Measurements from ENCODE around the gene ARID5A.

DNA sequence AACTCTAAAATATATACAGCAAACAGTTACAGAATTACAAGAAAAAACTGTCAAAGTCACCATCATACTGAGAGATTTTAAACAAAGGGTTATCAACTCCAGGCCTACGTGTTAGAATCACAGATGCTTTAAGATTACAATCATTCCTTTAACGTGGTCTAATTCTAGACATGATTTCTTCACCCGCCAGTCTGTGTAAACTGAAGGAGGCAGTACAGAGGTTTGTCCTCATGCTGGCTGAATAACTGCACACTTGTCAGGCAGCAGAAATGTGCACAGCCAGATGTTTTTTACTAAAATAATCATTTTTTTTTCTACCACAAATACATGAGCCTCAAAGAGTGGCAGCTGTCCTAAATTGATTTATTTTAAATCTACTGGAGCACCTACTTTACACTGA lies 15.9 kb upstream of the ARID5A start:
- TF ChIP-seq, protein P1, sequence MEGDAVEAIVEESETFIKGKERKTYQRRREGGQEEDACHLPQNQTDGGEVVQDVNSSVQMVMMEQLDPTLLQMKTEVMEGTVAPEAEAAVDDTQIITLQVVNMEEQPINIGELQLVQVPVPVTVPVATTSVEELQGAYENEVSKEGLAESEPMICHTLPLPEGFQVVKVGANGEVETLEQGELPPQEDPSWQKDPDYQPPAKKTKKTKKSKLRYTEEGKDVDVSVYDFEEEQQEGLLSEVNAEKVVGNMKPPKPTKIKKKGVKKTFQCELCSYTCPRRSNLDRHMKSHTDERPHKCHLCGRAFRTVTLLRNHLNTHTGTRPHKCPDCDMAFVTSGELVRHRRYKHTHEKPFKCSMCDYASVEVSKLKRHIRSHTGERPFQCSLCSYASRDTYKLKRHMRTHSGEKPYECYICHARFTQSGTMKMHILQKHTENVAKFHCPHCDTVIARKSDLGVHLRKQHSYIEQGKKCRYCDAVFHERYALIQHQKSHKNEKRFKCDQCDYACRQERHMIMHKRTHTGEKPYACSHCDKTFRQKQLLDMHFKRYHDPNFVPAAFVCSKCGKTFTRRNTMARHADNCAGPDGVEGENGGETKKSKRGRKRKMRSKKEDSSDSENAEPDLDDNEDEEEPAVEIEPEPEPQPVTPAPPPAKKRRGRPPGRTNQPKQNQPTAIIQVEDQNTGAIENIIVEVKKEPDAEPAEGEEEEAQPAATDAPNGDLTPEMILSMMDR (IDR thresholded peaks at IDR 0.05 in 2 of 3, conservative IDR thresholded peaks at IDR 0.05 in 1 of 3; ENCODE audit: insufficient read depth in 2 of 3, low read depth in 1 of 3, low read length in 3 of 3) = no peak
- no peak for TF ChIP-seq EP300 (IDR thresholded peaks at IDR 0.05; ENCODE audit: low read length)
- TF ChIP-seq ZBTB7A (IDR thresholded peaks at IDR 0.05; ENCODE audit: borderline replicate concordance, control insufficient read depth, low read depth, low read length) = no peak
- no peak for TF ChIP-seq POLR2A (conservative IDR thresholded peaks at IDR 0.05)
- TF ChIP-seq JUND (IDR thresholded peaks at IDR 0.05; ENCODE audit: borderline replicate concordance, low read depth, low read length) = no peak
- TF ChIP-seq JUND (tag; IDR thresholded peaks at IDR 0.05; ENCODE audit: borderline replicate concordance, low read depth, low read length) = no peak
